Measurements from ENCODE around the gene MEGF11. TPM values are rescaled to one million over a fixed set of nuclear protein-coding genes. Genes with fewer than 3 reads are reported as not detected.

MEGF11 gene
- polyA plus RNA-seq, 2 of the 4 experiments (the other 2 are of a cell fraction), result 0.25 to 0.31 TPM

DNA sequence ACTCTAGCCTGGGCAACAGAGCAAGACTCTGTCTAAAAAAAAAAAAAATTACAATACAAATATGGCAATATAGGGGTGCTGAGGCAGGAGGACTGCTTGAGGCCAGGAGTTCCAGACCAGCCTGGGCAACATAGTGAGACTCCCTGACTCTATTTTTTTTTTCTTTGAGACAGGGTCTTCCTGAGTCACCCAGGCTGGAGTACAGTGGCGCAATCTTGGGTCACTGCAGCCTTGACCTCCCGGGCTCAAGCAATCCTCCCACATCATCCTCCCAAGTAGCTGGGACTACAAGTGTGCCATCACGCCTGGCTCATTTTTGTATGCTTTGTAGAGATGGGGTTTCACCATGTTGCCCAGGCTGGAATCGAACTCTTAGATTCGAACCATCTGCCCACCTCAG lies 401.6 kb downstream of the MEGF11 start:
- Histone ChIP-seq H3K4me2 (no peak overlapping the region), H3K4me1 (no peaks in the 10 kb centered on the region), H3K9me3 (no peaks in the 10 kb centered on the region), H3K27ac (no peak overlapping the region), H3K4me3 (no peak overlapping the region)
- TF ChIP-seq FOSL2 (IDR thresholded peaks at IDR 0.05) (no peak), FOSL2 (CRISPR knock-in tag; IDR thresholded peaks at IDR 0.05) (no peak)
- TF ChIP-seq, protein P1, sequence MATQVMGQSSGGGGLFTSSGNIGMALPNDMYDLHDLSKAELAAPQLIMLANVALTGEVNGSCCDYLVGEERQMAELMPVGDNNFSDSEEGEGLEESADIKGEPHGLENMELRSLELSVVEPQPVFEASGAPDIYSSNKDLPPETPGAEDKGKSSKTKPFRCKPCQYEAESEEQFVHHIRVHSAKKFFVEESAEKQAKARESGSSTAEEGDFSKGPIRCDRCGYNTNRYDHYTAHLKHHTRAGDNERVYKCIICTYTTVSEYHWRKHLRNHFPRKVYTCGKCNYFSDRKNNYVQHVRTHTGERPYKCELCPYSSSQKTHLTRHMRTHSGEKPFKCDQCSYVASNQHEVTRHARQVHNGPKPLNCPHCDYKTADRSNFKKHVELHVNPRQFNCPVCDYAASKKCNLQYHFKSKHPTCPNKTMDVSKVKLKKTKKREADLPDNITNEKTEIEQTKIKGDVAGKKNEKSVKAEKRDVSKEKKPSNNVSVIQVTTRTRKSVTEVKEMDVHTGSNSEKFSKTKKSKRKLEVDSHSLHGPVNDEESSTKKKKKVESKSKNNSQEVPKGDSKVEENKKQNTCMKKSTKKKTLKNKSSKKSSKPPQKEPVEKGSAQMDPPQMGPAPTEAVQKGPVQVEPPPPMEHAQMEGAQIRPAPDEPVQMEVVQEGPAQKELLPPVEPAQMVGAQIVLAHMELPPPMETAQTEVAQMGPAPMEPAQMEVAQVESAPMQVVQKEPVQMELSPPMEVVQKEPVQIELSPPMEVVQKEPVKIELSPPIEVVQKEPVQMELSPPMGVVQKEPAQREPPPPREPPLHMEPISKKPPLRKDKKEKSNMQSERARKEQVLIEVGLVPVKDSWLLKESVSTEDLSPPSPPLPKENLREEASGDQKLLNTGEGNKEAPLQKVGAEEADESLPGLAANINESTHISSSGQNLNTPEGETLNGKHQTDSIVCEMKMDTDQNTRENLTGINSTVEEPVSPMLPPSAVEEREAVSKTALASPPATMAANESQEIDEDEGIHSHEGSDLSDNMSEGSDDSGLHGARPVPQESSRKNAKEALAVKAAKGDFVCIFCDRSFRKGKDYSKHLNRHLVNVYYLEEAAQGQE (IDR thresholded peaks at IDR 0.05), result no peak
- FAIRE-seq (no peak), ATAC-seq (no peak), DNase-seq (ENCODE audit: low read depth in 1 of 2, low spot score in 1 of 2) (no peak)
- ChIA-PET POLR2A (no interaction called here), CTCF (interaction anchor here (1.2 to 6.9 kb wide), 5 partner anchors 8 to 214 kb away, joined by 5 to 54 read pairs (median 6); partner anchors contain the start of gene RAB11A)
- WGBS (ENCODE audit: missing lambda C conversion rate), result 53% methylated on average over 5 of the region's 5 CpGs

GRCh38 chr15:65847989-65848388 lies 405.6 kb downstream of the MEGF11 start:
- no peaks in the 10 kb centered on the region for H3K9me3 ChIP-seq
- ATAC-seq (no peak), DNase-seq (ENCODE audit: low read depth in 1 of 2, low spot score in 1 of 2) (no peak), FAIRE-seq (peak; percentile 23)
- no peak for TF ChIP-seq FOSB (CRISPR knock-in tag; IDR thresholded peaks at IDR 0.05)
- TF ChIP-seq HOXA7 (CRISPR knock-in tag; IDR thresholded peaks at IDR 0.05), result no peak
- no peak for TF ChIP-seq CBX2 (IDR thresholded peaks at IDR 0.05; ENCODE audit: borderline replicate concordance, low read depth)
- H3K4me1 ChIP-seq, result no peaks in the 10 kb centered on the region
- CTCF ChIA-PET, result interaction anchor here (0.7 to 3.2 kb wide), 5 partner anchors 9 to 252 kb away, joined by 3 to 33 read pairs (median 6); partner anchors contain the start of gene RAB11A
- POLR2A ChIA-PET, result no interaction called here
- H3K4me3 ChIP-seq, result no peak overlapping the region
- H3K4me2 ChIP-seq, result no peak overlapping the region
- no peak overlapping the region for H3K27ac ChIP-seq

DNA sequence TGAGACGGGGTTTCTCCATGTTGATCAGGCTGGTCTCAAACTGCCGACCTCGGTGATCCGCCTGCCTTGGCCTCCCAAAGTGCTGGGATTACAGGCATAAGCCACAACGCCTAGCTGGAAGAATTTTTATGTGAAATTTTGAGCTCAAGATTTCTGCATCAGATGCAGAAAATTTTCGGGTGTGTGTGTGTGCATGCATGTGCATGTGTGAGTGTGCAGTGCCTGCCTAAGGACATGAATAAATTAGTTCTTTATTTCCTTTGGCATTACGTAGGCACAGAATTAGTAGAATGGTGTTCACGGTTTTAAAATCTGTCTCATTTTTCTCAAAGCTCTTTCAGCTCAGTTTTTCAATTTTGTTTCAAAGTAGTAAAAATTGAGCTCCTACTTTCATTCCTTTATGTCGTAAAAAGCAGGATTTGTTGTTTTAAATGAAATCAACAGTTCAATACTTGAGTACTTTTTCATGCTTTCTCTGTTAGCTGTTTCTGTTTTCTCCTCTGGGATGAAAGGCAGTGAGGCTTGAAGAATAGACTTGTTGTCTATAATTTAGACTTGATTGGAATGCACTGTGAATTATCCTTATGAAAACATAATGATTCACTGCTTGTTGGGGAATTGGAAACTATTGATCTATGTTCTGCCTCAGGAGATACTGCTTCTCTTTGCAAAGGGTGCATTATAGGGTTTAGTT lies 407.6 kb downstream of the MEGF11 start:
- no peak for TF ChIP-seq RAD21 (conservative IDR thresholded peaks at IDR 0.05 in 1 of 2, IDR thresholded peaks at IDR 0.05 in 1 of 2)
- peak; percentile 28 for TF ChIP-seq MAFK (IDR thresholded peaks at IDR 0.05; ENCODE audit: partially characterized antibody)
- POLR2A ChIA-PET, result interaction anchor here (0.9 kb wide), 2 partner anchors 14 to 235 kb away, joined by 3 read pairs; partner anchors contain the start of gene INTS14
- no peak for ATAC-seq

More for the DNA sequence above, 407.6 kb downstream of the MEGF11 start:
- no peaks in the 10 kb centered on the region; the same call in 2 of the 3 replicates for H3K4me1 ChIP-seq
- FAIRE-seq (peak; percentile 74), DNase-seq (ENCODE audit: low read depth in 1 of 2, low spot score in 1 of 2) (no peak)
- H3K4me3 ChIP-seq, result no peak overlapping the region
- no peaks in the 10 kb centered on the region for H3K9me3 ChIP-seq
- 77% methylated on average over 9 of the region's 9 CpGs for WGBS (ENCODE audit: missing lambda C conversion rate)
- no peak overlapping the region for H3K27ac ChIP-seq
- H3K4me2 ChIP-seq, result no peak overlapping the region
- CTCF ChIA-PET, result interaction anchor here (0.9 to 3.2 kb wide), 8 partner anchors 9 to 207 kb away, joined by 3 to 33 read pairs (median 6); no protein-coding TSS in a partner anchor

Small RNA genes within 50 kb of the gene (small RNA-seq; reads per million reads assigned to genes)
- 0 to 0.43 (median 0) reads per million in 6 experiments for gene MIR4311

Other genes starting within 250 kb of the MEGF11 start
- gene DIS3L, start 39.8 kb upstream of the MEGF11 start, polyA plus RNA-seq (2011; rRNA removed), result 64.3 and 74.9 TPM in 2 replicates
- 43.6 to 47.9 TPM (median 44.6 TPM) in 3 replicates for gene DIS3L, start 39.8 kb upstream of the MEGF11 start, polyA plus RNA-seq (2017; fragmentation: RNase III; extraction: RNeasy Plus Mini Kit Qiagen cat#74134 plus additional on column Dnase treatment)
- 23.7 and 37.4 TPM in 2 replicates for gene TIPIN, start 102.9 kb upstream of the MEGF11 start, polyA plus RNA-seq (2011; rRNA removed)
- 28.2 to 37.0 TPM (median 28.4 TPM) in 3 replicates for gene TIPIN, start 102.9 kb upstream of the MEGF11 start, polyA plus RNA-seq (2017; fragmentation: RNase III; extraction: RNeasy Plus Mini Kit Qiagen cat#74134 plus additional on column Dnase treatment)
- 30.3 and 34.3 TPM in 2 replicates for gene MAP2K1, start 133.2 kb upstream of the MEGF11 start, polyA plus RNA-seq (2011; rRNA removed)
- gene MAP2K1, start 133.2 kb upstream of the MEGF11 start, polyA plus RNA-seq (2017; fragmentation: RNase III; extraction: RNeasy Plus Mini Kit Qiagen cat#74134 plus additional on column Dnase treatment), result 39.6 to 41.9 TPM (median 40.0 TPM) in 3 replicates
- 70.5 and 84.9 TPM in 2 replicates for gene SNAPC5, start 244.0 kb upstream of the MEGF11 start, polyA plus RNA-seq (2011; rRNA removed)
- gene SNAPC5, start 244.0 kb upstream of the MEGF11 start, polyA plus RNA-seq (2017; fragmentation: RNase III; extraction: RNeasy Plus Mini Kit Qiagen cat#74134 plus additional on column Dnase treatment), result 78.7 to 85.1 TPM (median 80.9 TPM) in 3 replicates